ENCODE data around the gene ITGBL1.

DNA sequence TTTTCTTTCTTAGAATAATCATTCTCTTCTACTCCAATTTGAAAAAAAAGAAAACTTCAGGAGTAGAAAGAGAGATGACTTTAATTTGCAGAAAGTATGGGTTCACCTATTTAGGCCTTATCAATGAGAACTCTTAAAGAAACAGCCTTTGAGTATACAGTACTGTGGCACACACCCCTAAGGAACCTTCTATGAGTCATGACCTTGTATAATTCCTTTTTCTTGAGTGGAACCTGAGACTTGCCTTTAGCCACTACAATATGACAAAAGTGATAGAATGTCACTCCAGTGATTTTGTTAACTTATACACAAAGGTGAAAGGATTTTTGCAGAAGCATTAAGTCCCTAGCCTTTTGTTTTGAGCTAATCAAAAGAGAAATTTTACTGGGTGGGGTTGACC lies 58.7 kb downstream of the ITGBL1 start:
- TF ChIP-seq, protein P1, sequence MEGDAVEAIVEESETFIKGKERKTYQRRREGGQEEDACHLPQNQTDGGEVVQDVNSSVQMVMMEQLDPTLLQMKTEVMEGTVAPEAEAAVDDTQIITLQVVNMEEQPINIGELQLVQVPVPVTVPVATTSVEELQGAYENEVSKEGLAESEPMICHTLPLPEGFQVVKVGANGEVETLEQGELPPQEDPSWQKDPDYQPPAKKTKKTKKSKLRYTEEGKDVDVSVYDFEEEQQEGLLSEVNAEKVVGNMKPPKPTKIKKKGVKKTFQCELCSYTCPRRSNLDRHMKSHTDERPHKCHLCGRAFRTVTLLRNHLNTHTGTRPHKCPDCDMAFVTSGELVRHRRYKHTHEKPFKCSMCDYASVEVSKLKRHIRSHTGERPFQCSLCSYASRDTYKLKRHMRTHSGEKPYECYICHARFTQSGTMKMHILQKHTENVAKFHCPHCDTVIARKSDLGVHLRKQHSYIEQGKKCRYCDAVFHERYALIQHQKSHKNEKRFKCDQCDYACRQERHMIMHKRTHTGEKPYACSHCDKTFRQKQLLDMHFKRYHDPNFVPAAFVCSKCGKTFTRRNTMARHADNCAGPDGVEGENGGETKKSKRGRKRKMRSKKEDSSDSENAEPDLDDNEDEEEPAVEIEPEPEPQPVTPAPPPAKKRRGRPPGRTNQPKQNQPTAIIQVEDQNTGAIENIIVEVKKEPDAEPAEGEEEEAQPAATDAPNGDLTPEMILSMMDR (tag by site-specific recombination; IDR thresholded peaks at IDR 0.05) = no peak
- TF ChIP-seq ZNF785 (tag by site-specific recombination; IDR thresholded peaks at IDR 0.05) (no peak), ZFP69B (tag by site-specific recombination; IDR thresholded peaks at IDR 0.05) (no peak), SALL2 (tag by site-specific recombination; IDR thresholded peaks at IDR 0.05; ENCODE audit: borderline replicate concordance) (no peak), BCL11A (tag by site-specific recombination; IDR thresholded peaks at IDR 0.05; ENCODE audit: low read depth) (no peak), ZNF274 (IDR thresholded peaks at IDR 0.05; ENCODE audit: low read length) (no peak), ZNF274 (tag by site-specific recombination; IDR thresholded peaks at IDR 0.05; ENCODE audit: borderline replicate concordance) (no peak), ZNF626 (tag by site-specific recombination; IDR thresholded peaks at IDR 0.05) (no peak), ZFP3 (tag by site-specific recombination; IDR thresholded peaks at IDR 0.05; ENCODE audit: low read depth) (no peak), ZNF335 (tag by site-specific recombination; conservative IDR thresholded peaks at IDR 0.05) (no peak), HOXA7 (CRISPR knock-in tag; IDR thresholded peaks at IDR 0.05; ENCODE audit: borderline replicate concordance) (no peak), ZNF501 (tag by site-specific recombination; IDR thresholded peaks at IDR 0.05) (no peak)
- TF ChIP-seq, protein P2, sequence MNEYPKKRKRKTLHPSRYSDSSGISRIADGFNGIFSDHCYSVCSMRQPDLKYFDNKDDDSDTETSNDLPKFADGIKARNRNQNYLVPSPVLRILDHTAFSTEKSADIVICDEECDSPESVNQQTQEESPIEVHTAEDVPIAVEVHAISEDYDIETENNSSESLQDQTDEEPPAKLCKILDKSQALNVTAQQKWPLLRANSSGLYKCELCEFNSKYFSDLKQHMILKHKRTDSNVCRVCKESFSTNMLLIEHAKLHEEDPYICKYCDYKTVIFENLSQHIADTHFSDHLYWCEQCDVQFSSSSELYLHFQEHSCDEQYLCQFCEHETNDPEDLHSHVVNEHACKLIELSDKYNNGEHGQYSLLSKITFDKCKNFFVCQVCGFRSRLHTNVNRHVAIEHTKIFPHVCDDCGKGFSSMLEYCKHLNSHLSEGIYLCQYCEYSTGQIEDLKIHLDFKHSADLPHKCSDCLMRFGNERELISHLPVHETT (tag by site-specific recombination; IDR thresholded peaks at IDR 0.05) = no peak
- TF ChIP-seq, protein P3, sequence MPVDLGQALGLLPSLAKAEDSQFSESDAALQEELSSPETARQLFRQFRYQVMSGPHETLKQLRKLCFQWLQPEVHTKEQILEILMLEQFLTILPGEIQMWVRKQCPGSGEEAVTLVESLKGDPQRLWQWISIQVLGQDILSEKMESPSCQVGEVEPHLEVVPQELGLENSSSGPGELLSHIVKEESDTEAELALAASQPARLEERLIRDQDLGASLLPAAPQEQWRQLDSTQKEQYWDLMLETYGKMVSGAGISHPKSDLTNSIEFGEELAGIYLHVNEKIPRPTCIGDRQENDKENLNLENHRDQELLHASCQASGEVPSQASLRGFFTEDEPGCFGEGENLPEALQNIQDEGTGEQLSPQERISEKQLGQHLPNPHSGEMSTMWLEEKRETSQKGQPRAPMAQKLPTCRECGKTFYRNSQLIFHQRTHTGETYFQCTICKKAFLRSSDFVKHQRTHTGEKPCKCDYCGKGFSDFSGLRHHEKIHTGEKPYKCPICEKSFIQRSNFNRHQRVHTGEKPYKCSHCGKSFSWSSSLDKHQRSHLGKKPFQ (tag by site-specific recombination; IDR thresholded peaks at IDR 0.05) = no peak

Measured in HEK293 (cell line).